ENCODE results near the gene PEX11G.

- TF ChIP-seq YY1 (IDR thresholded peaks at IDR 0.05; ENCODE audit: insufficient read depth, insufficient read length) (no peak), SUZ12 (IDR thresholded peaks at IDR 0.05; ENCODE audit: extremely low read depth, insufficient read depth, insufficient read length) (no peak), ZNF274 (IDR thresholded peaks at IDR 0.05; ENCODE audit: low read depth, low read length) (no peak)
Measured at GRCh38 chr19:7515110-7515644, 26.3 kb upstream of the PEX11G start.

Measured in NT2/D1 (cell line).